Panc1 (cell line): ENCODE results near the gene MAP2K6. TPM values are rescaled to one million over a fixed set of nuclear protein-coding genes. Genes with fewer than 3 reads are reported as not detected.

Experiments used
- ATAC-seq: fragments of 200-7000 bp; cut with Tn5 transposase; 2 replicates; pipeline ENCODE4 v1.9.1; 2020; ENCODE audit warnings: mild to moderate bottlenecking, moderate library complexity
- BruUV-seq: library from RNA; stranded (reverse); fragments of 400-500 nt; replicated peaks from 2 replicates; lab custom pipeline; 2021; lab: Mats Ljungman, UMichigan
- CTCF ChIA-PET: fragments of 300-600 bp; sonication (Branson Sonifier 250); formaldehyde crosslinking; loops from one replicate; lab custom pipeline; 2022; ENCODE audit warnings: antibody characterized with exemption; lab: Charles Lee
- POLR2A ChIA-PET: fragments of 300-600 bp; sonication (Branson Sonifier 250); formaldehyde crosslinking; loops from one replicate; lab custom pipeline; 2022; ENCODE audit warnings: antibody characterized with exemption; lab: Charles Lee
- DNase-seq: peaks from one replicate; pipeline ENCODE4 v3.0.0-alpha.2; 2010; ENCODE audit warnings: low read depth, low spot score
- H3K27ac ChIP-seq: 2 replicates; pipeline ENCODE4 v1.5.1; 2011; ENCODE audit warnings: mild to moderate bottlenecking, low read length, inconsistent platforms
- H3K27me3 ChIP-seq: fragments of 200-500 bp; sonication (Bioruptor generic); 2 replicates; pipeline ENCODE4 v1.6.0; 2014; ENCODE audit warnings: low read length, inconsistent platforms; ENCODE audit not compliant: control insufficient read depth, insufficient read depth
- H3K36me3 ChIP-seq: fragments of 200-500 bp; sonication (Bioruptor generic); 2 replicates; pipeline ENCODE4 v1.5.1; 2014; ENCODE audit warnings: inconsistent platforms, mild to moderate bottlenecking, low read length, moderate library complexity; ENCODE audit not compliant: control insufficient read depth, insufficient read depth
- H3K4me1 ChIP-seq: 2 replicates; pipeline ENCODE4 v1.5.1; 2011; ENCODE audit warnings: inconsistent platforms, mild to moderate bottlenecking, low read length, moderate library complexity; ENCODE audit not compliant: control insufficient read depth, insufficient read depth
- H3K4me3 ChIP-seq, 2 experiments: 2 replicates each; pipeline ENCODE4 v1.5.1; 2011 to 2012; ENCODE audit warnings: low read depth in 2 of 2, low read length in 2 of 2, mild to moderate bottlenecking in 2 of 2, inconsistent platforms in 1 of 2, moderate library complexity in 1 of 2
- H3K9me3 ChIP-seq: fragments of 200-500 bp; sonication (Bioruptor generic); 2 replicates; pipeline ENCODE4 v1.5.1; 2014; ENCODE audit warnings: low read depth, mild to moderate bottlenecking, inconsistent platforms, low read length, moderate library complexity; ENCODE audit not compliant: control insufficient read depth, insufficient read depth
- POLR2AphosphoS5 ChIP-seq: IDR thresholded peaks from 2 replicates; pipeline ENCODE4 v1.6.1; 2012; ENCODE audit warnings: mild to moderate bottlenecking, low read depth, low read length, moderate library complexity
- REST ChIP-seq, 2 experiments: IDR thresholded peaks; 2 replicates each; pipeline ENCODE4 v1.6.1; 2011 to 2012; ENCODE audit warnings: low read depth in 2 of 2, control low read depth in 1 of 2, low read length in 1 of 2, mild to moderate bottlenecking in 1 of 2, moderate library complexity in 1 of 2; ENCODE audit not compliant: insufficient read depth in 1 of 2
- SIN3A ChIP-seq: IDR thresholded peaks from 2 replicates; pipeline ENCODE4 v1.6.1; 2012; ENCODE audit warnings: low read depth, mild to moderate bottlenecking, low read length, moderate library complexity, borderline replicate concordance; ENCODE audit not compliant: insufficient read depth
- TCF7L2 ChIP-seq: IDR thresholded peaks from 2 replicates; pipeline ENCODE4 v1.6.1; 2011; ENCODE audit warnings: mild to moderate bottlenecking, low read depth, low read length, inconsistent platforms
- in situ Hi-C: cut with HindIII; loops from 2 replicates; pipeline ENCODE4 v1.10.0; 2016; ENCODE audit warnings: low sequenced_read_pairs, low pct_unique_long_range_greater_than_20kb
- intact Hi-C: fragments of 100-400 bp; cut with micrococcal nuclease; formaldehyde crosslinking; loops from one replicate; pipeline ENCODE4 v1.10.0; 2022; ENCODE audit not compliant: unreplicated experiment
- total RNA-seq: library from RNA; stranded (reverse); gene quantifications from one replicate; pipeline ENCODE4 v1.2.1, GENCODE V29; 2021; ENCODE audit not compliant: unreplicated experiment
- TF ChIP-seq, protein P1 (sequence below): fragments of 450-650 bp; IDR thresholded peaks from 2 replicates; pipeline ENCODE4 v1.5.1; 2017; ENCODE audit warnings: mild to moderate bottlenecking

MAP2K6 gene
- total RNA-seq, 1 experiment from 2014 or later, result 11.8 TPM

GRCh38 chr17:69373069-69373468 is 41.4 kb upstream of the MAP2K6 start:
- Histone ChIP-seq H3K9me3 (no peaks in the 10 kb centered on the region), H3K4me1 (no peaks in the 10 kb centered on the region), H3K27me3 (no peaks in the 10 kb centered on the region), H3K27ac (no peak overlapping the region), H3K4me3 (no peak overlapping the region), H3K36me3 (no peaks in the 10 kb centered on the region)
- TF ChIP-seq POLR2AphosphoS5, result no peak
- TF ChIP-seq REST (IDR thresholded peaks at IDR 0.05; ENCODE audit: insufficient read depth in 1 of 2, low read depth in 2 of 2, low read length in 1 of 2), result no peak
- no peak for TF ChIP-seq TCF7L2
- TF ChIP-seq, protein P1, sequence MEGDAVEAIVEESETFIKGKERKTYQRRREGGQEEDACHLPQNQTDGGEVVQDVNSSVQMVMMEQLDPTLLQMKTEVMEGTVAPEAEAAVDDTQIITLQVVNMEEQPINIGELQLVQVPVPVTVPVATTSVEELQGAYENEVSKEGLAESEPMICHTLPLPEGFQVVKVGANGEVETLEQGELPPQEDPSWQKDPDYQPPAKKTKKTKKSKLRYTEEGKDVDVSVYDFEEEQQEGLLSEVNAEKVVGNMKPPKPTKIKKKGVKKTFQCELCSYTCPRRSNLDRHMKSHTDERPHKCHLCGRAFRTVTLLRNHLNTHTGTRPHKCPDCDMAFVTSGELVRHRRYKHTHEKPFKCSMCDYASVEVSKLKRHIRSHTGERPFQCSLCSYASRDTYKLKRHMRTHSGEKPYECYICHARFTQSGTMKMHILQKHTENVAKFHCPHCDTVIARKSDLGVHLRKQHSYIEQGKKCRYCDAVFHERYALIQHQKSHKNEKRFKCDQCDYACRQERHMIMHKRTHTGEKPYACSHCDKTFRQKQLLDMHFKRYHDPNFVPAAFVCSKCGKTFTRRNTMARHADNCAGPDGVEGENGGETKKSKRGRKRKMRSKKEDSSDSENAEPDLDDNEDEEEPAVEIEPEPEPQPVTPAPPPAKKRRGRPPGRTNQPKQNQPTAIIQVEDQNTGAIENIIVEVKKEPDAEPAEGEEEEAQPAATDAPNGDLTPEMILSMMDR, result no peak
- TF ChIP-seq SIN3A, result no peak
- POLR2A ChIA-PET, result no interaction called here
- intact Hi-C loops (no loop called here), in situ Hi-C loops (no loop called here)
- CTCF ChIA-PET, result no interaction called here
- ATAC-seq, result no peak
- no peak for DNase-seq
- no TSS peak for BruUV-seq

DNA sequence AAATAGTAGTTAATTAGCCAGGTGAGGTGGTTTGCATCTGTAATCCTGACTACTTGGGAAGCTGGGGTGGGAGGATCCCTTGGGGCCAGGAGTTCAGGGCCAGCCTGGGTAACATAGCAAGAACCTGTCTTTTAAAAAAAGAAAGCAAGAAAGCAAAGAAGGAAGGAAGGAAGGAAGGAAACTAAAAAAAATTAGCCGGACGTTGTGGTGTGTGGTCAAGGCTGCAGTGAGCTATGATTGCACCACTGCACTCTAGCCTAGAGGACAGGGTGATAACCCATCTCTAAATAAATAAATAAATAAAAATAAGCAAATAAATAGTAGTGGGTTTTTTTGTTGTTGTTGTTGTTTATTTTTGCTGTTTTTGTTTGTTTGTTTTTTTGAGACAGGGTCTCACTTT is 39.3 kb upstream of the MAP2K6 start:
- H3K4me3 ChIP-seq, result no peak overlapping the region
- ChIA-PET POLR2A (no interaction called here), CTCF (interaction anchor here (0.7 kb wide), 1 partner anchor 131 kb away, joined by 3 read pairs; no protein-coding TSS in a partner anchor)
- ATAC-seq, result no peak
- intact Hi-C loops, result no loop called here
- H3K27ac ChIP-seq, result no peak overlapping the region
- no peaks in the 10 kb centered on the region for H3K36me3 ChIP-seq
- BruUV-seq, result no TSS peak
- no peak for DNase-seq
- no peaks in the 10 kb centered on the region for H3K9me3 ChIP-seq
- H3K4me1 ChIP-seq, result no peaks in the 10 kb centered on the region
- H3K27me3 ChIP-seq, result no peaks in the 10 kb centered on the region
- in situ Hi-C loops, result no loop called here
- TF ChIP-seq REST (IDR thresholded peaks at IDR 0.05; ENCODE audit: insufficient read depth in 1 of 2, low read depth in 2 of 2, low read length in 1 of 2) (no peak), SIN3A (no peak), POLR2AphosphoS5 (no peak), TCF7L2 (no peak)
- TF ChIP-seq, protein P1, result no peak
